IPS-11a (cell line): ENCODE data around the gene FGD4.
"Not testable (repeated sequence)": the region's sequence is repeated elsewhere in the genome, so short reads cannot be mapped to it uniquely, and the experiment has no call there.

Source experiments
- H3K4me3 ChIP-seq: one replicate; pipeline ENCODE4 v1.5.1; 2013; ENCODE audit warnings: low read depth, low read length, control low read depth

Gene FGD4

DNA sequence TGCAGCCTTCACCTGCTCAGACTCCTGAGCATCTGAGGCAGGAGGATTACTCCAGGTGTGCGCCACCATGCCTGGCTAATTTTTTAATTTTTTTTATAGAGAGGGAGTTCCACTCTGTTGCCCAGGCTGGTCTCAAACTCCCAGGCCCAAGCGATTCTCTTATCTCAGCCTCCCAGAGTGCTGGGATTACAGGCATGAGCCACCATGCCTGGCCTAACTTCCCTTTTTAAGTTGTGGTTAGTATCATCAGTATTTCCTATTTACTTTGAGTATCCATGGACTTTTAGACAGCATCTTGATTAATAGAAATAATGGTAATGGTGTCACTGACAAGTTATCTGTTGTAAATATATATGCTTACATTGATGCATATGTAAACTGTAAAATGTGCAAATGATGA lies 116.9 kb downstream of the FGD4 start:
- no peak overlapping the region for H3K4me3 ChIP-seq

DNA sequence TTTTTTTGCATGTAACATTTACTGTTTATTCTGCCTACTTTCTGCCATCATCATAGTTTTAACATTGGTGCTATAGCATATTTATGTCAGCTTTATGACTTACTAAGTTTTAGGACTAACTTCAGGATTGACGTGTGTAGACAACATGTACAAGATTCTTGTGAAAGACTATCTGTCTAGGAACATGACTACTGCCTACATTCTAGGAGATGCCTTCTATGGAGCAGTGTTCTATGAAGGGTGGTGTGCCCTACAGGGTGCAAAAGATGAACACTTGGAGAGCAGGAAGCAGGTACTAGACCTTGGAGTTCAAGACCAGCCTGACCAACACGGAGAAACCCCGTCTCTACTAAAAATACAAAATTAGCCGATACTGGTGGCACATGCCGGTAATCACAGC lies 118.6 kb downstream of the FGD4 start:
- no peak overlapping the region for H3K4me3 ChIP-seq

DNA sequence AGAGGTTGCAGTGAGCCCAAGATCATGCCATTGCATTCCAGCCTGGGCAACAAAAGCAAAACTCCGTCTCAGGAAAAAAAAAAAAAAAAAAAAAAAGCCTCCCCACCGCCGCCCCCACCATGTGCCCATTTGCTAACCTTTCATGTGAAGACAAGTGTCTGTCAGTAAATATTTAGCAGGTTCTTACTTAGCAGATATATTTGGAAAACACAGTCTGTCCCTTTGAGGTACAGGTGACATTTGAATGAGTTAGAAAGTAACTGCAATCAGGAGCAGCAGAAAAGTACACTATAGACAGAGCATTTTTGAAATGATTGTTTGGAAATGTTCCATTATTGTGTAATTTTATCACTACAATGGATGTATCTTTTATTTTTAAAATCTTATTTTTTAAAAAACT lies 119.7 kb downstream of the FGD4 start:
- no peak overlapping the region for H3K4me3 ChIP-seq

DNA sequence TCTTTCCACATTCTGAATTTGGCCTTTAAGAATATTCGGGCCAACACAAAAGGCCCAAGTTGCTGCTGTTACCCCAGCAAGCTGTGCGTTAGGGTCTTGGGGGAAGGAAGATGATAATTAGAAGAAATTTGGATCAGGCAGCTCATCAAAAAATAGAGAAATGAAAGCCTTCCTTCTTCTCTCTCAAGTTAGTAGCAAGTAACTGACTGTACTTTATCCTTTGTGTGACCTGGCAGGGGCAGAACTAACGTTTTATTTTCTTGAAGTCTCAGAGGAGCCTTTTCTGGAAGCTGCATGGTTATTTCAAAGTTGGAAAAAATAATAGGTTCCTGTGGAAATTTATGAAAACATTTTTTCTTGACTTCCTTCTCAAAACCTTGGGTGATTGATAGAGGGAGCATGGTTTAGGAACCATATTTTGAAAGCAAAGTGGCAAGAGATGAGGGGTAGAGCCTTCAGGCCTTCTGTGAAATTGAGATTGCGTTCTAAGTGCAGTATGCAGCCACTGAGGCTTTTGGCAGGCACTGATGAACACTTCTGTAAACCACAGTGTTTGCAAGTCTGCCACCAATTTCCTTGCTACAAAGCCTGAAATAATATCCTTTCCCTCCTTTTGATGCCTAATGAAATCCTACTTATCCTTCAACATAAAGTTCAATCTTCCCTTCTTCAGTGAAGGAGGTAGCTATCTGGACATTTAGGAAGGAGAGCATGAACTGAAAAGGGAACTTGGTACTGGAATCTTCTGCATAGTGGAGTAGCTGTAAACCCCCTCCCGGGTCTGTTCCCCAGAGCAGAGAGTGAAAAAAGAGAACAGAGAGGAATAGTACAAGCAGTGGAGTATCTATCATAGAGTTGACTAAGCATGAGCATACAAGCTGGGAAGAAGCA lies 123.2 kb downstream of the FGD4 start:
- no peak overlapping the region for H3K4me3 ChIP-seq

GRCh38 chr12:32525802-32526201 lies 126.4 kb downstream of the FGD4 start:
- not testable (repeated sequence) for H3K4me3 ChIP-seq

DNA sequence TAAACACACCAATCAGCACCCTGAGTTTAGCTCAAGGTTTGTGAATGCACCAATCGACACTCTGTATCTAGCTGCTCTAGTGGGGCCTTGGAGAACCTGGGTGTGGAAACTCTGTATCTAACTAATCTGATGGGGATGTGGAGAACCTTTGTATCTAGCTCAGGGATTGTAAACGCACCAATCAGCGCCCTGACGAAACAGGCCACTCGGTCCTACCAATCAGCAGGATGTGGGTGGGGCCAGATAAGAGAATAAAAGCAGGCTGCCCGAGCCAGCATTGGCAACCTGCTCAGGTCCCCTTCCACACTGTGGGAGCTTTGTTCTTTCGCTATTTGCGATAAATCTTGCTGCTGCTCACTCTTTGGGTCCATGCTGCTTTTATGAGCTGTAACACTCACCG lies 127.0 kb downstream of the FGD4 start:
- not testable (repeated sequence) for H3K4me3 ChIP-seq

DNA sequence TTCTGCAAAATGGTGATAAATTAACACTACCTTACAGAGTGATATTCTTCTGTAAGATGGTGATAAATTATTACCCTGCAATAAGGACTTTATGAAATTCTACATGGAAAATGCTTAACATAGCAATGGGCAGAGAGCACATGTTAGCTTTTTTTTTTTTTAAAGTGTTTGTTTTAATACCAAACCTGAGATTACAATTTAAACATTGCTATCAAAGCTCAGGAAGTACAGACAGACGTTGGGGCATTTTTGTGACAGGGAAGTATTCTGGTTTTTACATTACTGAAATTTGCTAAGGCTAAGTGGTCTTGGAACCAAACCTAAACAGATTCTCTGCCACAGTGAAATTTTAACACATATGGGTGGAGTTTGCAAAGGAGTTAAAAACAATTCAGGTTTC lies 133.1 kb downstream of the FGD4 start:
- H3K4me3 ChIP-seq, result no peak overlapping the region

DNA sequence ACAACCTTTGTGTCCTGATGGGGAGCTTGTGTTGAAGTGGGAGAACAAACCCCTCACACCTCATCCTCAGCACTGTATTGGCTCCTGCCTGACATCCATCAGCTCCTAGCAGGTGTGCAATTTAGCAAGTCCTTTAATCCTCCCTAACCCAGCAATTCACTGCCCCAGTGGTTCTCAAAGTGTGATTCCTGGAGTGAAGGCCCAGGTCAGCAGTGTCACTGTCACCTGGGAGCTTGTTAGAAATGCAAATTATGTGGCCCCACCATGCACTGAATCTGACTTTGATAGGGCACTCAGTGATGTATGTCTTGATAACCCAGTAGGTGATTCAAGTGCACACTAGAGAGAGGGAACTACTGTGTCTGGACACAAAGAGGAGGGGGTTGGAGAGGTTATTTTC lies 133.6 kb downstream of the FGD4 start:
- no peak overlapping the region for H3K4me3 ChIP-seq

DNA sequence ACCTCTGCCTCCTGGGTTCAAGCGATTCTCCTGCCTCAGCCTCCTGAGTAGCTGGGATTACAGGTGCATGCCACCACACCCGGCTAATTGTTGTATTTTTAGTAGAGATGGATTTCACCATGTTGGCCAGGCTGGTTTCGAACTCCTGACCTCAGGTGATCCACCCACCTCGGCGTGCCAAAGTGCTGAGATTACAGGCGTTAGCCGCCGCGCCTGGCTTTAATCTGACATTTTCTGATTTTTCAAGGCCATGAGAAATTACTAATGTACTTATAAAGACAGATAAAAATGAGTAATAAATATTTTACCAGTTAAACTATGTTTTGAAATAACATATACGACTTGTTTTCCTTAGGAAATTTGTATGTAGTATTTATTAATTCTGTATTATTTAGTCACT lies 134.1 kb downstream of the FGD4 start:
- H3K4me3 ChIP-seq, result not testable (repeated sequence)

- H3K4me3 ChIP-seq, result no peak overlapping the region
These were observed 134.7 kb downstream of the FGD4 start for GRCh38 chr12:32533971-32534590.

DNA sequence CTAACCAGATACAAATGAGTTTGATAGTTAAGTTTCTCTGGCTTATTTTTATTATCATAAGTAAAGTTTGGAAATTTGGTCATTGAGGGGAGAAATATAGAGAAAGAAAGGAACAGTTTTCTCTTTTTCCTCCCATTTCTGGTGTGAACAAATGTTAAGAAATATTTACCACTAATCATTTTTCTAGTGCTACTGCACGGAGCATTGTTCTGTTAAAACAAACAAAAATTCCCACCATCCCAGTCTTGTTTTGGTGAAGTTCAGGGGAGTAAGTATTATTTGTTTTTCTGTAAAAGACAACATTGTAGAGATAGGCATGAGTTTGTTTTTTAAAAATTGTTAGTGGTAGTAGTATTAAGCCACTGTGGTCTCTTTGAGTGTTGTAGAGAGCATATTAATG lies 135.3 kb downstream of the FGD4 start:
- no peak overlapping the region for H3K4me3 ChIP-seq

- H3K4me3 ChIP-seq, result no peak overlapping the region
These were observed 136.1 kb downstream of the FGD4 start for GRCh38 chr12:32535288-32535999.

GRCh38 chr12:32536000-32536345 lies 136.6 kb downstream of the FGD4 start:
- H3K4me3 ChIP-seq, result no peak overlapping the region

DNA sequence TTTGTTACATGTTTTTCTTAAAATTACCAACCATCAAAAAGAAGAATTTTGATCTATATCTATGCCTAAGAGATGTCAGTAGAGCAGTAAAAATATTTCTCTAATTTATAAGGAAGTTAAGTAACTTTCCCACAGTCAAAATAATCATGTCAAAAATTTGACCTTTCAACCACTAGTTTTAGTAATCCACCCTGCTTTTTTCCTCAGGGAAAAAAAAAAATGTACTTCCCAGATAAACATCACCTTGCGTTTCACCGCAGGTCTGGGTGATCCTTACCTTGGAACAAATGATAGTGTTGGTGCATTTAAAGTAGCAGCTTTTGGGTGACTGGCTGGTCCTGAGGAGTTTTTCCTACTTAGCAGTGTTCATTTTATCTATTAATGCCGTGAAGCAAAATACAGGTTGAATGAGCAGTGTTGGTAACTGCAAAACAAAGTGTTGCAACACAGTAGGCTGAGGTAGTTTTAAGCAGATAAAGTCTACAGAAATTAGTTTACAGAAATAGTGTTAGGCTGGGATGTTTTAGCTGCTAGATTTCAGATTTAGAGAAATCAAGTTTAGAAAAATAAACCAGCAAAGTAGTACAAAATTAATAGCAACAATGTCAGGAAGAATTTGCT lies 142.5 kb downstream of the FGD4 start:
- H3K4me3 ChIP-seq, result no peak overlapping the region

DNA sequence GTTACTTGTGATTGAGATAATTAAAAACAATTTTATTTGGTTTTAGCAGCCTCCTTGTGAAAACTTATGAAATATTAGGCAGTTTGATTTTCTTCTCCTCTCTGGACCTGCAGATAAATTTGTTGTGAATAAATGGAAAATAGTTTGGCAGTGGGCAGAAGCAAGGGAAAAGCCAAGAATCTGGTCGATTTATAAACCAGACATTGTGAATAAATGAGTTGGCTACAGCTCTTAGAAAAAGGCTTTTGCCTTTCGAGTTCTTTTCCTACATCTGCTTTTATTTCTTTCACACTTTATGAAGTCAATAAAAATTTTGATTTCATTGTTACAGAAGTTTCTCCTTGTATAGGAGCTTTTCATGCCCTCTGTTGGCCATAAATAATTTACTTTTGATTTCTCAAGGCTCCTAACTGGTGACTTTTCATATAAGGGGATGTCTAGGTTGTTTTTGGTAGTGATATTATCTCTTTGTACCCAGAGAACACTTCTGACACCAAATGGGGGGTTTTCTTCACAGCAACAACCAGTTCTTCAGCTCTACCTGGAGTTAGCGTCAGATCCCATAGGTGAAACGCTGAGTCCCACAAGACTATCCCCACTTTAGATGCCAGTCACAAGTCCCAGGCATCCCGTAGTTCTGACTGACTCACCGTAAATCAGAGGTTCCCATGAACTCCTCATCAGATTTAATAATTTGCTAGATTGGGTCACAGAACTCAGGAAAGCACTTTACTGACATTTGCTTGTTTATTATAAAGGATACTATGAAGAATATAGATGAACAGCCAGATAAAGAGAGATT lies 143.3 kb downstream of the FGD4 start:
- no peak overlapping the region for H3K4me3 ChIP-seq

GRCh38 chr12:32544893-32545292 lies 145.5 kb downstream of the FGD4 start:
- H3K4me3 ChIP-seq, result no peak overlapping the region

DNA sequence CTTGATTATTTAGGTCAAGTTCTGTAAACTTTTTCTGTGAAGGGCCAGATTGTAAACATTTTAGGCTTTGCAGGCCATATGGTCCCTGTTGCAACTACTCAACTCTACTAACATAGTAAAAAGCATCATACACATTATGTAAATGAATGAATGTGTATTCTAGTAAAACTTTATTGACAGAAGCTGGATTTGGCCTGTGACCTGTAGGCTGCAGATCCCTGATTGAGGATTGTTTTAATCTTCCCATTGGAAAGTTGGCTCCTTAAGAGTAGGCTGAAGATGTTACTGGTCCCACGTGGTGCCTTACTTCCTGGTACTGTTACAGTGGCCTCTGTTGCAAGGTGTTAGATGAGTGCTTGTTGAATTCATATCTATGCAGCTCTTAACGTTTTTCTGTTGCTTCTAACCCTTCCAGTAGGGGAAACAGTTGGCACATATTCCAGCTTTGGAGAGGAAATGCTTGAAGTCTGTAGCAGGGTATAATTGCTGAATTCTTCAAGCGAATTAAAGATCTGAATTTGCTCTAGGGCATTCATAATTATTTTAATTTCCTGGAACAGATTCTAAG lies 146.1 kb downstream of the FGD4 start:
- no peak overlapping the region for H3K4me3 ChIP-seq

GRCh38 chr12:32546272-32546671 lies 146.9 kb downstream of the FGD4 start:
- H3K4me3 ChIP-seq, result no peak overlapping the region

DNA sequence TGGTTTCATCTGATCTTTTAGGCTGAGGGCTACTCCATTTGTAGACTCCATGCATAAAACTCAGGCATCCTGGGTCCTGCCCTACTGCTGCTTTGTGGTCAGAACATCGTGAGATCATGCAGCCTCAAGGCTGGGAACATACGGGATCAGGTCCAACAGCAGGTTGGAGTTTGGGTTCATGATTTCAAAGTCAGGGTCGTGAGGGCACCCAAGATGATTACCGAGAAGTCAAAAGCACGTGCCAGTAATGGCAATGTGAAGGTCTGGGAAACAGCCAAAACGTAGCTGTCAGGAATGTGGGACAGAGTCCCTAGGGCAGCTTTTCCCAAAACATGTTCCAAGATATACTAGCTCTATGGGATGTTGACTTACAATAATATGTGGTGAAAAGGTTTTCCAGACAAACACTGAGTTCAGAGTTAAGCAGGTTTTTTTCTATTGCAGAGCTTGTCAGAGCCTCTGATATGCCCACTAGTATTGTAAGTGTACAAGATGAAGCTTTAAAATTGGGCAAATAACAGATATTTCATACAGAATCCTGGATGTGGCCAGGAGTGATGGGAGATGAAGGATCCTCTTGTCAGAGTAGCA lies 149.4 kb downstream of the FGD4 start:
- H3K4me3 ChIP-seq, result no peak overlapping the region

DNA sequence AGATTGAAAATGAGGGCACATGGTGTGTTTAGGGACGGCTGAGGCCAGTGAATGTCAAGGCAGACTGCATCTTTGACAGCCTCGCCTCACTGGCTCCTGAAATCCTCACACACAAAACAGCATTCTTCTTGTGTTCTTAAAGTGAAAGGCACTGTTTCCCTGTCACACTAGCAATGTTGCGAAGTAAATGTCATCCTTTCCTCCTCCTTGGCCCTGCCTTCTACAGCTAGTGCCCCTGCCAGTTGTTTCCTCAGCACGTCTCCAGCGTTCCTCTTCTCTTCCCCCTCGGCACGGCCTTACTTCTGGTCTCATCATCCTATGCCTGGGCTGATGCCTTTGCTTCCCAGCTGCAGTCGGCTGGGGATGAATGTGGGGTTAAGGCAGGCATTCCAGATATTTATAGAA lies 150.3 kb downstream of the FGD4 start:
- no peak overlapping the region for H3K4me3 ChIP-seq
